ENCODE results near the gene GNG7. TPM values are rescaled to one million over a fixed set of nuclear protein-coding genes. Genes with fewer than 3 reads are reported as not detected.

Gene GNG7
- total RNA-seq, 1 experiment from 2014 or later: 7.7 TPM

GRCh38 chr19:2628597-2628996, 73.9 kb downstream of the GNG7 start:
- no peak overlapping the region for H3K4ac ChIP-seq (ENCODE audit: low read depth, low read length)
- TF ChIP-seq, protein P1, sequence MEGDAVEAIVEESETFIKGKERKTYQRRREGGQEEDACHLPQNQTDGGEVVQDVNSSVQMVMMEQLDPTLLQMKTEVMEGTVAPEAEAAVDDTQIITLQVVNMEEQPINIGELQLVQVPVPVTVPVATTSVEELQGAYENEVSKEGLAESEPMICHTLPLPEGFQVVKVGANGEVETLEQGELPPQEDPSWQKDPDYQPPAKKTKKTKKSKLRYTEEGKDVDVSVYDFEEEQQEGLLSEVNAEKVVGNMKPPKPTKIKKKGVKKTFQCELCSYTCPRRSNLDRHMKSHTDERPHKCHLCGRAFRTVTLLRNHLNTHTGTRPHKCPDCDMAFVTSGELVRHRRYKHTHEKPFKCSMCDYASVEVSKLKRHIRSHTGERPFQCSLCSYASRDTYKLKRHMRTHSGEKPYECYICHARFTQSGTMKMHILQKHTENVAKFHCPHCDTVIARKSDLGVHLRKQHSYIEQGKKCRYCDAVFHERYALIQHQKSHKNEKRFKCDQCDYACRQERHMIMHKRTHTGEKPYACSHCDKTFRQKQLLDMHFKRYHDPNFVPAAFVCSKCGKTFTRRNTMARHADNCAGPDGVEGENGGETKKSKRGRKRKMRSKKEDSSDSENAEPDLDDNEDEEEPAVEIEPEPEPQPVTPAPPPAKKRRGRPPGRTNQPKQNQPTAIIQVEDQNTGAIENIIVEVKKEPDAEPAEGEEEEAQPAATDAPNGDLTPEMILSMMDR (conservative IDR thresholded peaks at IDR 0.05): no peak
- H4K5ac ChIP-seq (ENCODE audit: insufficient read length, low read depth, low read length): no peak overlapping the region
- H4K91ac ChIP-seq (ENCODE audit: insufficient read length, low read depth, low read length): no peak overlapping the region
- no peak overlapping the region for H3K9ac ChIP-seq (ENCODE audit: extremely low read depth, insufficient read length, low read length)
- no peak overlapping the region for H2AFZ ChIP-seq (ENCODE audit: low read length)
- Mint-ChIP-seq H3K27me3 (ENCODE audit: low read depth) (peaks cover 2% of the 10 kb centered on the region), H3K4me3 (no peak overlapping the region), H3K36me3 (ENCODE audit: insufficient read depth in 1 of 3, low read depth in 3 of 3) (peaks cover 0 to 5% (median 3%) of the 10 kb centered on the region in 3 experiments; a peak in 4 of 7 replicates), H3K4me1 (peaks cover 2 to 3% of the 10 kb centered on the region in 2 experiments; a peak in 3 of 4 replicates), H3K27ac (no peak overlapping the region), H3K9me3 (peaks cover 15 to 25% of the 10 kb centered on the region in 2 experiments)
- H2BK20ac ChIP-seq (ENCODE audit: low read depth, low read length, poor library complexity, severe bottlenecking): no peak overlapping the region
- no peak overlapping the region for H2AK5ac ChIP-seq (ENCODE audit: insufficient read length, low read length)
- no peaks in the 10 kb centered on the region for H3K79me1 ChIP-seq (ENCODE audit: insufficient read depth, low read depth, low read length, poor library complexity, severe bottlenecking)
- no peak overlapping the region for H2BK120ac ChIP-seq (ENCODE audit: low read depth, low read length, poor library complexity, severe bottlenecking)
- H3K4me2 ChIP-seq (ENCODE audit: insufficient read depth, insufficient read length, low read length): no peak overlapping the region
- H3K9me3 ChIP-seq (ENCODE audit: control insufficient read depth, low read depth, low read length): peaks cover 8% of the 10 kb centered on the region
- H4K8ac ChIP-seq (replicated peaks; ENCODE audit: insufficient read length, low read depth, low read length): no peak overlapping the region
- H3T11ph ChIP-seq (ENCODE audit: low read length): no peak overlapping the region
- no peak overlapping the region for H3K27ac ChIP-seq (ENCODE audit: insufficient read length, low read depth, low read length)
- H3K23me2 ChIP-seq (ENCODE audit: insufficient read length, low read depth, low read length, poor library complexity, severe bottlenecking): no peaks in the 10 kb centered on the region
- no peak overlapping the region for H3K14ac ChIP-seq (ENCODE audit: insufficient read depth, low read length)
- no peak overlapping the region for H3K56ac ChIP-seq (ENCODE audit: insufficient read length, low read depth, low read length)
- no peak overlapping the region for H3K23ac ChIP-seq (ENCODE audit: insufficient read length, low read depth, low read length)
- no peaks in the 10 kb centered on the region for H4K20me1 ChIP-seq (ENCODE audit: control insufficient read depth, insufficient read depth, insufficient read length)
- no peak overlapping the region for H2BK12ac ChIP-seq (ENCODE audit: insufficient read length, low read depth, low read length)
- WGBS (ENCODE audit: extremely low coverage, insufficient read length, low lambda C conversion rate): no CpG with 5 or more reads among the region's 8 CpGs
- no peaks in the 10 kb centered on the region for H3K4me1 ChIP-seq (ENCODE audit: insufficient read depth, low read length)
- no peaks in the 10 kb centered on the region for H3K27me3 ChIP-seq (ENCODE audit: insufficient read depth, low read length)
- no peak overlapping the region for H2BK15ac ChIP-seq (ENCODE audit: low read depth, low read length)
- DNase-seq: no peak
- no peak overlapping the region for H3K18ac ChIP-seq (ENCODE audit: insufficient read length, low read depth, low read length)
- H2BK5ac ChIP-seq (ENCODE audit: insufficient read length, low read length): no peak overlapping the region
- H3K79me2 ChIP-seq (ENCODE audit: insufficient read depth, low read length): no peaks in the 10 kb centered on the region
